ENCODE measurements around the gene SCART1.

SCART1 gene

DNA sequence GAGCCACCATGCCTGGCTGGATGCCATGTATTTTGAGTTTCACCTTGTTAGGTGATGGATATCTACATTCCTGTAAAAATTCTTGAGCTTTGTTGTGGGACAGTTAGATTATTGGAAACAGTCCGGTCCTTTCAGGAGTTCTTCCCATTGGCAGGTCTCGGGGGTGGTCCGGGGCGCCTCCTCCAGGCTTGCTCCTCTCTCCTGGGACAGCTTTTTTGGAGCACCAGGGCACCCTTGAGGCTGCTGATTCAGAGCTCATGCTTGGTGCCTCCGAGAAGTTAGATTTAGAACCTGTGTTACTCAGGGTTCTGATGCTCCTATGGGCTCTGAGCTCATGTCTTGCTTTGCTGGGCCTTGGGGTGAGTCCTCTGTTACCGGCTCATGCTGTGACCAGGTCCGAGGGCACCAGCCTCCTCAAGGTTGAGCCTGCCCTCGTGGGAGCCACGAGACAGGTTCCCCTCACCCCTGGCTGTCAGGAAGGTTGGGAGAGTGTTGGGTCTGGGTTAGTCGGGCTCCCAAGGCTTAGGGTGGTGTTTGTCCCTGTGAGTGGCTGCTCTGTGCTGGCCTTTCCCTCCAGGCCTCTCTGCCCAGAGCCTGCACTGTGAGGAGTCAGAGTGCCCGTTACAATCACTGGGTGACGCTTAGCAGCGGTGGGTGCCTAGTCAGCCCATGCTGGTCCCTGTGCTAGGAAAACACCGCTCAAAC is 35.3 kb upstream of the SCART1 start:
- DNase-seq (ENCODE audit: low read depth): no peak
- TF ChIP-seq, protein P1, sequence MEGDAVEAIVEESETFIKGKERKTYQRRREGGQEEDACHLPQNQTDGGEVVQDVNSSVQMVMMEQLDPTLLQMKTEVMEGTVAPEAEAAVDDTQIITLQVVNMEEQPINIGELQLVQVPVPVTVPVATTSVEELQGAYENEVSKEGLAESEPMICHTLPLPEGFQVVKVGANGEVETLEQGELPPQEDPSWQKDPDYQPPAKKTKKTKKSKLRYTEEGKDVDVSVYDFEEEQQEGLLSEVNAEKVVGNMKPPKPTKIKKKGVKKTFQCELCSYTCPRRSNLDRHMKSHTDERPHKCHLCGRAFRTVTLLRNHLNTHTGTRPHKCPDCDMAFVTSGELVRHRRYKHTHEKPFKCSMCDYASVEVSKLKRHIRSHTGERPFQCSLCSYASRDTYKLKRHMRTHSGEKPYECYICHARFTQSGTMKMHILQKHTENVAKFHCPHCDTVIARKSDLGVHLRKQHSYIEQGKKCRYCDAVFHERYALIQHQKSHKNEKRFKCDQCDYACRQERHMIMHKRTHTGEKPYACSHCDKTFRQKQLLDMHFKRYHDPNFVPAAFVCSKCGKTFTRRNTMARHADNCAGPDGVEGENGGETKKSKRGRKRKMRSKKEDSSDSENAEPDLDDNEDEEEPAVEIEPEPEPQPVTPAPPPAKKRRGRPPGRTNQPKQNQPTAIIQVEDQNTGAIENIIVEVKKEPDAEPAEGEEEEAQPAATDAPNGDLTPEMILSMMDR (conservative IDR thresholded peaks at IDR 0.05; ENCODE audit: low read depth, low read length): no peak
- no peak overlapping the region for H3K4me3 ChIP-seq (ENCODE audit: low read length)

DNA sequence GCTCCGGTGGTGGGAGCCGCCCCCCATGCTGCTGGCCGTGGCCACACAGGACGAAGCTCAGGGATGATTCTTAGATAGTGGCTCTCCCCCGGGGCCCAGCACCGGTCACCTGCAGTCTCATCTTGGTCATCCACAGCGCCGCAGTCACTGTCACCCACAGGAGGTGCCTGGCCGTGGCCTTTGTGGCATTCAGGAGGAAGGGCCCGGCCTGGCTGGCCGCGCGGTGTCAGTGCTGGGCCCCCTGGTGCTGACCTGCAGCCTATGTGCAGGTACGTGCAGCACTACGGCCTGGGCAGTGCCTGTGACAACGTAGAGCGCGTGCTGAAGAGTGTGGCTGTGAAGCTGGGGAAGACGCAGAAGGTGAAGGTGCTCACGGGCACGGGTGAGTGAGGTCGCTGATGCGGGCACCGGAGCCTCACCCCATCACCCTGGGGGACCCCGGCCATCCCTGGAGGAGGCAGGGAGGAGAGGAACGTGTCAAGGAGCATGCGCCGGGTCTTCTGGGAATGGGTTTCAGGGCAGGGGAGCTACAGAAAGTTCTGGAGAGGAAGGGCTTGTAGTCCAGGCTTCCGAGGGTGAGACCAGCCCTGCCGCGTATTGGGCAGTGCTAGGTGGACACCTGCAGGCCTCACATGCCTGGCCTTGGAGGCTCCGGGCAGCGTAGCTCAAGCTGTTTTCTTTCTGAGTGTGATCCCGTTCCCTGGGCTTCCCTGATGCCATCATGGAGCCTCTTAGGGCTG is 34.4 kb upstream of the SCART1 start:
- TF ChIP-seq, protein P1 (conservative IDR thresholded peaks at IDR 0.05; ENCODE audit: low read depth, low read length): no peak
- DNase-seq (ENCODE audit: low read depth): no peak
- no peak overlapping the region for H3K4me3 ChIP-seq (ENCODE audit: low read length)

DNA sequence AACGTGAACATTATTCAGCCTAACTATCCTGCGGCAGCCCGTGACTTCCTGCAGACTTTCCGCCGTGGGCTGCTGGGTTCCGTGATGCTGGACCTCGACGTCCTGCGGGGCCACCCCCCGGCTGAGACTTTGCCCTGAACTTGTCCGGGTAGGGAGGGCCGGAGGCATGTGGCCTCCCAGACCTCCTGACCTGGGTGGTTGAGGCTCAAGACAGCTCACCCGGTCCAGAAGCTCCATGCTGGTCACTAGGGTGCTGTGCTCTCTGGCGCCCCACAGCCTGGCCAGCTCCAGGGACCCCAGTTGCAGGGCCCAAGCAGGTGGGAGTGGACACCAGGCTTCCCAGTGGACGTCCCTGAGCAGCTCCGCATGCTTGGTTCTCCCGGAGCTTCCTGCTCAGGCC is 33.7 kb upstream of the SCART1 start:
- TF ChIP-seq, protein P1 (conservative IDR thresholded peaks at IDR 0.05; ENCODE audit: low read depth, low read length): no peak
- H3K4me3 ChIP-seq (ENCODE audit: low read length): no peak overlapping the region

DNA sequence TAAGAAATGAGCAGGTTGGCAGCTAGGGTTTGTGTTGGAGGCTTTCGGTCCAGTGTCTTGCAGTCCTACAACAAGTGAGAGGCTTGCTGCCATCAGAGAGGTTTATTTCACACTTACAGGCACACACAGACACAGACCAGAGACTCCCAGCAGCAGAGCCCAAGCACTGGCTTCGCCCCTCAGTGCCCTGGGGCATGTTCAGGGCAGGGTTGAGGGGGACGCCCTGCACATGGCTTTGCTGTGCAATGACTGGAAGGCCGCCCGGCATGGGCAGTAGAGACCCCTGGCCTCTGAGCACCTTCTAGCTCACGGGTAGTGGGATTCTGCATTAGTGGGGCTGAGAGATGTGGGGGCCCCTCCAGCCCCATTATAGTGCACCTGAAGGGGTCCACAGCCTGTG is 33.2 kb upstream of the SCART1 start:
- no peak for DNase-seq (ENCODE audit: low read depth)
- TF ChIP-seq, protein P1 (conservative IDR thresholded peaks at IDR 0.05; ENCODE audit: low read depth, low read length): no peak
- H3K4me3 ChIP-seq (ENCODE audit: low read length): no peak overlapping the region

More for the DNA sequence above, 33.7 kb upstream of the SCART1 start:
- DNase-seq (ENCODE audit: low read depth): no peak

DNA sequence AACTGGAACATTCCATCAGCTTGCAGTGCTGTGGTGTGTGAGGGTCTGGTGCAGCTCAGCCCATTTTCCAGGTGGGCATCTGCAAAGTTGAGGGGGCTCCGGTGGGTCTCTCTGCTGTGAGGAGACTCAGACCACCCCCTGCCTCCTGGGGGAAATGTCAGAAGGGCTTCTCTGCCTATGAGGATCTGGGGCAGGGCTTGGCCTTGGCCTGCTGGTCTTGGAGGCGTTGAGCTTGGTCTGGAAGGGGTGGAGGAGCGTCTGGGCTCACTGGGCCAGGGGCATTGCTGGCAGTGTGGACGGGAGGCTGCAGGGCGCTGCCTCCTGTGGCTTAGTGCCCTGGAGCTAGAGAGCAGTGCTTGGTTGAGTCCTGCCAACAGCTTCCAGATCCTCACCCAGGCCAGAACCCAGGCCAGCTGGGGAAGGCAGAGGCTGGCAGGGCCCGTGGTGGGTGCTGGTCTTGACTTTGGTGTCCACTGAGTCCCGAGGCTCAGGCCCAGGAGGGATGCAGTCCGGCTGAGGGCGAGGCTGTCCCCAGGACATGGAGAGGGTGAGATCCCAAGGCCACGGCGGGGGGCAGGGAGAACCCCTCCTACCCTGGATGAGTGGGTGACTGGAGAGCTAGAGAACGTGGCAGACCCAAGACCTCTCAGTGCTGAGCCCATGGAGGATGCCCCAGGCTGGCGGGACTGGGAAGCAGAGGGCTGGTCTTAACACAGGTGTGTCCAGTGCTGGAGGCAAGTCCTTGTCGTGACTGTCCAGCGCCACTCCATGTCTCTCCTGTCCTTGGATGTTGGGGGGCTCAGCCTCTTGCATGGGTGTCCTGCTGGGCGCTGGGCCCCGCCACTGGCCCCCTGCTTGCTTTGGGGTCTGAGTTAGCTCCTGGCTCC is 32.2 kb upstream of the SCART1 start:
- H3K4me3 ChIP-seq (ENCODE audit: low read length): no peak overlapping the region
- TF ChIP-seq, protein P1 (conservative IDR thresholded peaks at IDR 0.05; ENCODE audit: low read depth, low read length): no peak

DNA sequence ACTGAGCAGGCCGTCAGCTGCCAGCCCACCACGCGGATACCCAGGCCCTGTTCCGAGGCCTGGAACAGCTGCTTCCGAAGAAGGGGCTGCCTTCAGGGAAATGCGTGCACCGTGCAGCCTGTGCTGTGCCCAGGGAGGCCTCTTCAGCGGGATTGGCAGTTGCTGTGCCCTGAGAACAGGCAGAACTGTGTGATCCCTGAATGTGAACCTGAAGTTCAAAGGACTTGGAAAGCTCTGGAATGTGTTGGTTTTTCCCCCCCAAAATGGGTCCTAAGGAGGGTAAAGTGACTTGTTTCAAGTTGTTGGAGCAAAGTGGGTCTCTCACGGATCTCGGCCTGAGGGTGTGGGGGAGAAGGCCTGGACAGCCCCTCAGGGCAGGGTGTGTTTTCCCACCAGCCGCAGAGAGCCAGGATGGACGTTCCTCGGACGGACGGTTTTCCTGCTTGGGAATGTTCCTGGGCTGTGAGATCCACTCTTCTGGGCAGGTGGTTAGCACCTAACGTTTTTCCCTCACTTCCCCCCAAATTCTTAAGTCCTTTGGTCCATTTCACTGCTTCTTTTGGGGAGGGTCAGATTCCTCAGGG is 31.4 kb upstream of the SCART1 start:
- TF ChIP-seq, protein P1 (conservative IDR thresholded peaks at IDR 0.05; ENCODE audit: low read depth, low read length): no peak

More for the DNA sequence above, 32.2 kb upstream of the SCART1 start:
- DNase-seq (ENCODE audit: low read depth): no peak

More for the DNA sequence above, 31.4 kb upstream of the SCART1 start:
- no peak for DNase-seq (ENCODE audit: low read depth)
- H3K4me3 ChIP-seq (ENCODE audit: low read length): no peak overlapping the region

Measured in retinal pigment epithelial cell (primary cell).